HL-60 (cell line): ENCODE results near the gene GORASP2.

Experiments
- DNase-seq, 2 experiments: peaks; one replicate each; pipeline ENCODE4 v3.0.0-alpha.2; 2010 to 2020; ENCODE audit warnings: low read depth in 1 of 2, low spot score in 1 of 2
- H3K27ac ChIP-seq: fragments of 250-450 bp; sonication (Bioruptor Pico); replicated peaks from 2 replicates; pipeline ENCODE4 v1.5.1; 2020; ENCODE audit warnings: mild to moderate bottlenecking, moderate library complexity
- H3K27me3 ChIP-seq: fragments of 250-450 bp; sonication (Bioruptor Pico); 2 replicates; pipeline ENCODE4 v1.5.1; 2021; ENCODE audit warnings: mild to moderate bottlenecking, moderate library complexity; ENCODE audit not compliant: insufficient read depth, poor library complexity, severe bottlenecking
- H3K4me3 ChIP-seq: replicated peaks from 2 replicates; pipeline ENCODE4 v1.5.1; 2011; ENCODE audit warnings: mild to moderate bottlenecking, control low read depth, low read length; ENCODE audit not compliant: insufficient read depth
- GABPA ChIP-seq: IDR thresholded peaks from 2 replicates; pipeline ENCODE4 v1.6.1; 2012; ENCODE audit warnings: low read depth
- POLR2AphosphoS5 ChIP-seq: IDR thresholded peaks from 2 replicates; pipeline ENCODE4 v1.6.1; 2012; ENCODE audit warnings: low read depth
- REST ChIP-seq: IDR thresholded peaks from 2 replicates; pipeline ENCODE4 v1.6.1; 2012; ENCODE audit warnings: low read depth; ENCODE audit not compliant: insufficient replicate concordance
- SPI1 ChIP-seq: IDR thresholded peaks from 2 replicates; pipeline ENCODE4 v1.6.1; 2012; ENCODE audit warnings: low read depth, mild to moderate bottlenecking, borderline replicate concordance
- TF ChIP-seq, protein P1 (sequence below): IDR thresholded peaks from one replicate; pipeline ENCODE4 v1.5.1; 2011; ENCODE audit warnings: low read length, control low read depth, inconsistent platforms; ENCODE audit not compliant: insufficient read depth

The GORASP2 gene

GRCh38 chr2:170963386-170963785 lies 34.3 kb downstream of the GORASP2 start:
- DNase-seq, result no peak
- TF ChIP-seq GABPA (no peak), REST (no peak), SPI1 (no peak), POLR2AphosphoS5 (no peak)
- TF ChIP-seq, protein P1, sequence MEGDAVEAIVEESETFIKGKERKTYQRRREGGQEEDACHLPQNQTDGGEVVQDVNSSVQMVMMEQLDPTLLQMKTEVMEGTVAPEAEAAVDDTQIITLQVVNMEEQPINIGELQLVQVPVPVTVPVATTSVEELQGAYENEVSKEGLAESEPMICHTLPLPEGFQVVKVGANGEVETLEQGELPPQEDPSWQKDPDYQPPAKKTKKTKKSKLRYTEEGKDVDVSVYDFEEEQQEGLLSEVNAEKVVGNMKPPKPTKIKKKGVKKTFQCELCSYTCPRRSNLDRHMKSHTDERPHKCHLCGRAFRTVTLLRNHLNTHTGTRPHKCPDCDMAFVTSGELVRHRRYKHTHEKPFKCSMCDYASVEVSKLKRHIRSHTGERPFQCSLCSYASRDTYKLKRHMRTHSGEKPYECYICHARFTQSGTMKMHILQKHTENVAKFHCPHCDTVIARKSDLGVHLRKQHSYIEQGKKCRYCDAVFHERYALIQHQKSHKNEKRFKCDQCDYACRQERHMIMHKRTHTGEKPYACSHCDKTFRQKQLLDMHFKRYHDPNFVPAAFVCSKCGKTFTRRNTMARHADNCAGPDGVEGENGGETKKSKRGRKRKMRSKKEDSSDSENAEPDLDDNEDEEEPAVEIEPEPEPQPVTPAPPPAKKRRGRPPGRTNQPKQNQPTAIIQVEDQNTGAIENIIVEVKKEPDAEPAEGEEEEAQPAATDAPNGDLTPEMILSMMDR, result no peak
- Histone ChIP-seq H3K4me3 (no peak overlapping the region), H3K27ac (no peak overlapping the region), H3K27me3 (no peaks in the 10 kb centered on the region)

- Histone ChIP-seq H3K4me3 (no peak overlapping the region), H3K27ac (no peak overlapping the region), H3K27me3 (no peaks in the 10 kb centered on the region)
- DNase-seq, result no peak
- no peak for TF ChIP-seq REST
- TF ChIP-seq, protein P1, result no peak
- no peak for TF ChIP-seq SPI1
- no peak for TF ChIP-seq POLR2AphosphoS5
- no peak for TF ChIP-seq GABPA
These were observed 36.6 kb downstream of the GORASP2 start for GRCh38 chr2:170965446-170966225.

DNA sequence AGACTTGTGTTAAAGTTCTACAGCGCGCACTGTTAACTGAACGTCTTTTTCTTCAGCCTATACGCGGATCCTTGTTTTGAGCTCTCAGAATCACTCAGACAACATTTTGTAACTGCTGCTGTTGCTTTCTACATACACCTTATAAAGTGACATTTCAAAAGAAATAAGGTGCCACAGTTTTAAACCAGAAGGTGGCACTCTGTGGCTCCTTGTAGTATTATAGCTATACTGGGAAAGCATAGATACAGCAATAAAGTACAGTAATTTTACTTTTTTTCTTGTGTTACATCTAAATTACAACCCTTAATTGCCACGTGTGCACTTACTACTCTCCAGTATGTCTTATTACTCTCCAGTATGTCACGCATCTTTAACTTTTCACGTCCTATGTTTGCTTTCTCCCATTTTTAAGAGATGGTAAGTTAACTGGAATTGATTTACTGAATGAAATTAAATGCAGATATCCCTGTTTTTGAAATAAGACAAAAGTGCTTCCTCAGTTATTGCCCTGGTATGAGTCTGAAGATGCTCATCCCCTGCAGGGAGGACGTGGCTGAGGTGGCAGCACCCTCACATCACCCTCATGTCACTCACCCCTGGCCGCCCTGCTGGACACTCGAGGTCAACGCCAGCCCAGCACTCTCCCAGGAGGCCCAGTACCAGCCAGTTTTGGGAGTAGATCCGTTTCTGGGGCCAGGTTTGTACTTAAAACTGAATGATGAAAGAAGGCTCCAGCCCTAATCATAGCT lies 37.8 kb downstream of the GORASP2 start:
- Histone ChIP-seq H3K27me3 (no peaks in the 10 kb centered on the region), H3K4me3 (no peak overlapping the region), H3K27ac (no peak overlapping the region)
- no peak for TF ChIP-seq POLR2AphosphoS5
- TF ChIP-seq REST, result no peak
- no peak for TF ChIP-seq GABPA
- TF ChIP-seq, protein P1, result no peak
- TF ChIP-seq SPI1, result no peak
- no peak for DNase-seq
